ENCODE data around the gene PIGV. TPM values are rescaled to one million over a fixed set of nuclear protein-coding genes. Genes with fewer than 3 reads are reported as not detected.

The PIGV gene
- total RNA-seq, 1 experiment from 2014 or later: 7.5 TPM

DNA sequence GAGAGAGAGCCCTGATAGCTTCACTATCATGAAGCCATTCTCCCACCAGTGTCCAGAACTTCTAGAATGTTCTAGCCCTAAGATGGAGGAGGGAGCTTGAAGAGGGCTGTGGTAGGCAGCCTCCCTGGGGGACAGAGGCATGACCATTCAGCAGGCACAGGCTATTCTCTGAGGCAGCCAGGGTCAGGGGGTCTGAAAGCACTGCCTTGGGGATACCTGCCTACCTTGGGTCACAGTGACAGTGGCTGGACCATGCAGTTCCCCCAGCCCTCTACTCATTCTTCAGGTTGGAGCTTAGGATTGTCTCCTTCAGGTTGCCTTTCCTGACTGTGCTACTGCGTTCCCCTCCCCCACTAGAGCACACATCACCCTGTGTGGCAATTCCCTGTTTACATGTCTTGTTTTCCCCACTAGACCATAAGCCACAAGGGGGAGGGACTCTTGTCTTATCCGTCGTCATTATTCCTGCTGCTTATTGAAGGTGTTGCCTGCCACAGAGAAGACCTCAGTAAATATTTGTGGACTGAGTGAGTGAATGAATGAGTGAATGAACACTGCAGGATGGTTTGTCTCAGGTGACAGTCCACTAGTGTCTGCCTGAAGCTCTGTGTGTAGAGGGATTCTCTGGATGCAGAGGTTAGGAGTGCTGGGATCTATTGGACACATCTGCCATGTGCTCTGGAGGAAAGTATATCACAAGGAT, 43.9 kb downstream of the PIGV start:
- no peak overlapping the region for H2BK120ac ChIP-seq (ENCODE audit: low read depth, low read length, poor library complexity, severe bottlenecking)
- Mint-ChIP-seq H3K4me1 (peaks cover 22 to 23% of the 10 kb centered on the region in 2 experiments), H3K36me3 (ENCODE audit: insufficient read depth in 1 of 3, low read depth in 3 of 3) (peaks cover 29 to 45% (median 39%) of the 10 kb centered on the region in 3 experiments), H3K27ac (no peak overlapping the region), H3K4me3 (no peak overlapping the region), H3K27me3 (ENCODE audit: low read depth) (no peaks in the 10 kb centered on the region; the same call in 1 of the 2 replicates), H3K9me3 (no peaks in the 10 kb centered on the region; a peak in 1 of 5 replicates)
- H2AFZ ChIP-seq (ENCODE audit: low read length): no peak overlapping the region
- H3K4ac ChIP-seq (ENCODE audit: low read depth, low read length): no peak overlapping the region
- DNase-seq: no peak
- peaks cover 4% of the 10 kb centered on the region for H3K23me2 ChIP-seq (ENCODE audit: insufficient read length, low read depth, low read length, poor library complexity, severe bottlenecking)
- no peak overlapping the region for H3K27ac ChIP-seq (ENCODE audit: insufficient read length, low read depth, low read length)
- H3K4me2 ChIP-seq (ENCODE audit: insufficient read depth, insufficient read length, low read length): no peak overlapping the region
- no peaks in the 10 kb centered on the region for H3K9me3 ChIP-seq (ENCODE audit: control insufficient read depth, low read depth, low read length)
- no peak overlapping the region for H3K9ac ChIP-seq (ENCODE audit: extremely low read depth, insufficient read length, low read length)
- no peak overlapping the region for H4K91ac ChIP-seq (ENCODE audit: insufficient read length, low read depth, low read length)
- no peak overlapping the region for H2BK5ac ChIP-seq (ENCODE audit: insufficient read length, low read length)
- H4K5ac ChIP-seq (ENCODE audit: insufficient read length, low read depth, low read length): no peak overlapping the region
- H2BK12ac ChIP-seq (ENCODE audit: insufficient read length, low read depth, low read length): no peak overlapping the region
- TF ChIP-seq, protein P1, sequence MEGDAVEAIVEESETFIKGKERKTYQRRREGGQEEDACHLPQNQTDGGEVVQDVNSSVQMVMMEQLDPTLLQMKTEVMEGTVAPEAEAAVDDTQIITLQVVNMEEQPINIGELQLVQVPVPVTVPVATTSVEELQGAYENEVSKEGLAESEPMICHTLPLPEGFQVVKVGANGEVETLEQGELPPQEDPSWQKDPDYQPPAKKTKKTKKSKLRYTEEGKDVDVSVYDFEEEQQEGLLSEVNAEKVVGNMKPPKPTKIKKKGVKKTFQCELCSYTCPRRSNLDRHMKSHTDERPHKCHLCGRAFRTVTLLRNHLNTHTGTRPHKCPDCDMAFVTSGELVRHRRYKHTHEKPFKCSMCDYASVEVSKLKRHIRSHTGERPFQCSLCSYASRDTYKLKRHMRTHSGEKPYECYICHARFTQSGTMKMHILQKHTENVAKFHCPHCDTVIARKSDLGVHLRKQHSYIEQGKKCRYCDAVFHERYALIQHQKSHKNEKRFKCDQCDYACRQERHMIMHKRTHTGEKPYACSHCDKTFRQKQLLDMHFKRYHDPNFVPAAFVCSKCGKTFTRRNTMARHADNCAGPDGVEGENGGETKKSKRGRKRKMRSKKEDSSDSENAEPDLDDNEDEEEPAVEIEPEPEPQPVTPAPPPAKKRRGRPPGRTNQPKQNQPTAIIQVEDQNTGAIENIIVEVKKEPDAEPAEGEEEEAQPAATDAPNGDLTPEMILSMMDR (conservative IDR thresholded peaks at IDR 0.05): no peak
- no CpG with 5 or more reads among the region's 3 CpGs for WGBS (ENCODE audit: extremely low coverage, insufficient read length, low lambda C conversion rate)
- no peak overlapping the region for H3K23ac ChIP-seq (ENCODE audit: insufficient read length, low read depth, low read length)
- H3K79me1 ChIP-seq (ENCODE audit: insufficient read depth, low read depth, low read length, poor library complexity, severe bottlenecking): peaks cover 3% of the 10 kb centered on the region
- no peak overlapping the region for H3K18ac ChIP-seq (ENCODE audit: insufficient read length, low read depth, low read length)
- no peak overlapping the region for H3K14ac ChIP-seq (ENCODE audit: insufficient read depth, low read length)
- no peaks in the 10 kb centered on the region for H3K4me1 ChIP-seq (ENCODE audit: insufficient read depth, low read length)
- no peak overlapping the region for H4K8ac ChIP-seq (replicated peaks; ENCODE audit: insufficient read length, low read depth, low read length)
- H3K27me3 ChIP-seq (ENCODE audit: insufficient read depth, low read length): no peaks in the 10 kb centered on the region
- no peaks in the 10 kb centered on the region; the same call in 1 of the 2 replicates for H3K79me2 ChIP-seq (ENCODE audit: insufficient read depth, low read length)
- H3K56ac ChIP-seq (ENCODE audit: insufficient read length, low read depth, low read length): no peak overlapping the region
- H2BK15ac ChIP-seq (ENCODE audit: low read depth, low read length): no peak overlapping the region
- no peak overlapping the region for H2BK20ac ChIP-seq (ENCODE audit: low read depth, low read length, poor library complexity, severe bottlenecking)
- H3T11ph ChIP-seq (ENCODE audit: low read length): no peak overlapping the region
- H2AK5ac ChIP-seq (ENCODE audit: insufficient read length, low read length): no peak overlapping the region
- no peaks in the 10 kb centered on the region for H4K20me1 ChIP-seq (ENCODE audit: control insufficient read depth, insufficient read depth, insufficient read length)
